ENCODE measurements around the gene RPS5. TPM values are rescaled to one million over a fixed set of nuclear protein-coding genes. Genes with fewer than 3 reads are reported as not detected.

RPS5 gene
- total RNA-seq, 1 experiment from 2014 or later = 1,079 TPM

DNA sequence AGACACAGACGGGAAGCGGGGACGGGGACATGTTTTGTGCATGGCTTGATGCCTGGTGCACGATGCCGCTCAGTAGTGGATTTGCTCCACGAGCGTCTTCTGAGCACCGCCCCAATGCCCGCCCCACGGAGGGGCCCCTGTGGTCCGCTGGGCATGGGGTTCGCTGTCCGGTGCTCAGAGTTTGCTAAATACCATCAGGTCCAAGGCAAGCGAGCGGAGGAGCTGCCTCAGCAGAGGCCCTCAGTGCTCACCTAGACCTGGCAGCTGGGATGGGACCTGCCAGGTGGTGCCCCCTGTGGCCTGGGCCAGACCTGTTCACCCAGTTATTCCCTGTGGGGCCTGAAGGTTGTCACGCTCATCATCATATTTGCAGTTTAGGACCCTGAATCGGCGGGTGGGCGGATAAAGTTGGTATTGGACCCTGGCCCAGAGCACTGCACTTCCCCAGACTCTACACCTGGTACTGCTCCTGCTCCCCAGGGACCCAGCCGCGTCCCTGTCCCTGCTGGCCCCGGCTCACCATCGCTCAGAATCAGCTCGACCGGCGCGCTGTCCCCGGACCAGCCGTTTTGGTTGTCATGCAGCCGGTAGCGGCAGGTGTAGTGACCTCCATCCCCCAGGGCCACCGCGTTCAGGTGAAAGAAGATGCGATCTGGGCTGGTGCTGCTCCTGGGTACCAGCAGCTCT lies 36.1 kb upstream of the RPS5 start:
- no peak overlapping the region for H3K27ac Mint-ChIP-seq (ENCODE audit: unreplicated experiment)
- TF ChIP-seq, protein P1, sequence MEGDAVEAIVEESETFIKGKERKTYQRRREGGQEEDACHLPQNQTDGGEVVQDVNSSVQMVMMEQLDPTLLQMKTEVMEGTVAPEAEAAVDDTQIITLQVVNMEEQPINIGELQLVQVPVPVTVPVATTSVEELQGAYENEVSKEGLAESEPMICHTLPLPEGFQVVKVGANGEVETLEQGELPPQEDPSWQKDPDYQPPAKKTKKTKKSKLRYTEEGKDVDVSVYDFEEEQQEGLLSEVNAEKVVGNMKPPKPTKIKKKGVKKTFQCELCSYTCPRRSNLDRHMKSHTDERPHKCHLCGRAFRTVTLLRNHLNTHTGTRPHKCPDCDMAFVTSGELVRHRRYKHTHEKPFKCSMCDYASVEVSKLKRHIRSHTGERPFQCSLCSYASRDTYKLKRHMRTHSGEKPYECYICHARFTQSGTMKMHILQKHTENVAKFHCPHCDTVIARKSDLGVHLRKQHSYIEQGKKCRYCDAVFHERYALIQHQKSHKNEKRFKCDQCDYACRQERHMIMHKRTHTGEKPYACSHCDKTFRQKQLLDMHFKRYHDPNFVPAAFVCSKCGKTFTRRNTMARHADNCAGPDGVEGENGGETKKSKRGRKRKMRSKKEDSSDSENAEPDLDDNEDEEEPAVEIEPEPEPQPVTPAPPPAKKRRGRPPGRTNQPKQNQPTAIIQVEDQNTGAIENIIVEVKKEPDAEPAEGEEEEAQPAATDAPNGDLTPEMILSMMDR (IDR thresholded peaks at IDR 0.05; ENCODE audit: unreplicated experiment) = no peak
- BruUV-seq (replicated peaks) = no TSS peak
- H3K36me3 Mint-ChIP-seq (ENCODE audit: insufficient read depth, unreplicated experiment) = no peaks in the 10 kb centered on the region
- peaks cover 71% of the 10 kb centered on the region for H3K27me3 Mint-ChIP-seq (ENCODE audit: unreplicated experiment)
- no peaks in the 10 kb centered on the region for H3K9me3 Mint-ChIP-seq (ENCODE audit: low read depth, unreplicated experiment)
- no peak for DNase-seq
- intact Hi-C loops (cut with micrococcal nuclease; ENCODE audit: unreplicated experiment) = no loop called here
- peak overlapping the region; percentile 29 for H3K4me3 Mint-ChIP-seq (ENCODE audit: low read depth, unreplicated experiment)
- CTCF ChIA-PET = no interaction called here
- peaks cover 10% of the 10 kb centered on the region for H3K4me1 Mint-ChIP-seq (ENCODE audit: low read depth, unreplicated experiment)

DNA sequence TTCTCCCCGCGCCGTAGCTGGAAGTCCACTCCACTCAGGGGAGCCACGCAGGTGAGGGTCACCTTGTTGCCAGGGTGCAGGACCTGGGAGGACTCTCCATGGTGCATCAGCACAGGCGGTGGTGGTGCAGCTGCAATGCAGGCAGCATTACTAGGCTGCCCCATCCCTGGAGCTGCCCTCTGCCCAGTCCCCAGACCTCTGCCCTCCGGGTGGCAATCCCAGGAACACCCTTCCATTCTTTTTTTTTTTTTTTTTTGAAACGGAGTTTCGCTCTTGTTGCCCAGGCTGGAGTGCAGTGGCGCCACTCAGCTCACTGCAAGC lies 35.6 kb upstream of the RPS5 start:
- no TSS peak for BruUV-seq (replicated peaks)
- Mint-ChIP-seq H3K36me3 (ENCODE audit: insufficient read depth, unreplicated experiment) (no peaks in the 10 kb centered on the region), H3K4me3 (ENCODE audit: low read depth, unreplicated experiment) (no peak overlapping the region), H3K27ac (ENCODE audit: unreplicated experiment) (no peak overlapping the region), H3K27me3 (ENCODE audit: unreplicated experiment) (peaks cover 65% of the 10 kb centered on the region), H3K4me1 (ENCODE audit: low read depth, unreplicated experiment) (peaks cover 10% of the 10 kb centered on the region), H3K9me3 (ENCODE audit: low read depth, unreplicated experiment) (no peaks in the 10 kb centered on the region)
- TF ChIP-seq, protein P1 (IDR thresholded peaks at IDR 0.05; ENCODE audit: unreplicated experiment) = no peak
- intact Hi-C loops (cut with micrococcal nuclease; ENCODE audit: unreplicated experiment) = no loop called here
- CTCF ChIA-PET = no interaction called here
- no peak for DNase-seq

DNA sequence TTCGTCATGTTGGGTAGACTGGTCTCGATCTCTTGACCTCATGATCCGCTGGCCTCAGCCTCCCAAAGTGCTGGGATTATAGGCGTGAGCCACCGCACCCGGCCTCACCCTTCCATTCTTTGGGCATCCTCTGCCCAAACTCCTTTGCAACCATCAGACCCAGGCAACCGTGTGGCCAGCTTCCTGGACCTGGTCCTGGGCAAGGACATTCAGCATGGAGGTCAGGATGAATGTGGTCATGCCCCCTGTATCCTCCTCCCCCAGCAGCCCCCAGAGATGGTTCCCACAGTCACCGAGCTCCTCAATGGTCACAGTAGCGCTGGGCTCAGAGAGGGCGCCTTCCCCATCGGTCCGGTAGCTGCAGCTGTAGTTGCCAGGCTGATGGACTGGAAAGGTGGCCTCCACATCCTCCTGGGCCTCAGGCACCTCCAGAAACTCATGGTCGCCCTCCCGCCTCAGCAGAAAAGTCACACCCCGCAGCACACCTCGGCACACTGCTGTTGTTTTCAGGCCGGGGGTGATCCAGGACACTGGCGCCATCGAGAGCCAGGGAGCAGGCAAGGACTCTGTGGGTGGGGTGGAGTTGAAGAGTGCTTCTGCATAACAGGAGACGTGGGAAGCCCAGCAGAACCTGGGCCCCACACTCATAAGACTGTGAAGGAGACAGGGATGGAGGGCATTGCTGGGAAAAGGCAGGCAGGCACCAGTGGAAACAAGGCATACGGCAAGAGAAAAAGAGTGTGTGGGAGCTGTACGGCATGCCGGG lies 34.9 kb upstream of the RPS5 start:
- Mint-ChIP-seq H3K9me3 (ENCODE audit: low read depth, unreplicated experiment) (no peaks in the 10 kb centered on the region), H3K27me3 (ENCODE audit: unreplicated experiment) (peaks cover 59% of the 10 kb centered on the region), H3K36me3 (ENCODE audit: insufficient read depth, unreplicated experiment) (no peaks in the 10 kb centered on the region), H3K27ac (ENCODE audit: unreplicated experiment) (no peak overlapping the region), H3K4me3 (ENCODE audit: low read depth, unreplicated experiment) (no peak overlapping the region), H3K4me1 (ENCODE audit: low read depth, unreplicated experiment) (peaks cover 10% of the 10 kb centered on the region)
- intact Hi-C loops (cut with micrococcal nuclease; ENCODE audit: unreplicated experiment) = no loop called here
- no peak for DNase-seq
- TF ChIP-seq, protein P1 (IDR thresholded peaks at IDR 0.05; ENCODE audit: unreplicated experiment) = no peak
- BruUV-seq (replicated peaks) = no TSS peak
- CTCF ChIA-PET = no interaction called here

DNA sequence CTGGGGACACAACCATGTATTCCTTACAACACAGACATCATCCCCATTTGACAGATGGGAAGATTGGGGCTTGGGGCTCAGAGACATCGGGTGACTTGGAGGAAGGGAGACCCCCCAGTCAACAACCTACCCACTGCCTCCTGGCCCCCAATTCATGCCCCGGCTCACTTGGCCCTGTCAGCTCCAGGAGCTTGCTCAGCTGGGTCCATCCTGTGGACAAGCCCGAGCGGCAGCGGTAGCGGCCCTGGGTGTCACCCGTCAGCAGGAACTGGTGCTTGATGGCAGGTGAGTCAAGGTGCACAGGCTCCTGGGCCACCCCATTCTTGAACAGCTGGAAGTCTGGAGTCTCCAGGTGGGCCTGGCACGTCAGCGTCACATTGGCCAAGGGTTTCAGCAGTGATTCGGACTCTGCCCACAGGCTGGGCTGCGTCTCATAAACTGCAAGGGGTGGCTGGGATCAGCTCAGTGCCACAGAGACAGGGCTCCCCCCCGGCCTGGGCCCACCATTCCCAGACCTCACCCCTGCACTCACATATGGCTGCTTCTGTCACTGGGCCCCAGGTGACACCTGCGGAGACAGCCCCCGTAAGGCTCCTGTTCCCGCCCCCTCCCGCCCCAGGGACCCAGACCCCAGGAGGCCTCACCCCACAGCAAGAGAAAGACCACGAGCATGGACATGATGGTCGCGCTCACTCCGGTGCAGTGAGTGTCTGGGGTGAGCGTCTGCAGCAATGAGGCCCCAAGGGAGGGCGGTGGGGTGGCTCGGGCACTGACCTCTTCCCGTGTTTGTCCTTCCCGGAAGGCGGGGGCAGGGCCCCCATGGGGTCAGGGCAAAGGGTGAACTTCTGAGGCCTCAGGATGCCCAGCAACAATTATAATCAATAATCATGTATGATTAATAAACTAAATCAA lies 34.1 kb upstream of the RPS5 start, which contains the start of gene A1BG:
Gene A1BG (minus strand): TSS at position 733 of the 912 bp plus-strand sequence. CDS start 55 bp downstream, at position 678.
- Mint-ChIP-seq H3K4me3 (ENCODE audit: low read depth, unreplicated experiment) (no peak within 1 kb of the TSS), H3K4me1 (ENCODE audit: low read depth, unreplicated experiment) (peaks cover 10% of the 10 kb centered on the region), H3K36me3 (ENCODE audit: insufficient read depth, unreplicated experiment) (no peaks in the 10 kb centered on the region), H3K27me3 (ENCODE audit: unreplicated experiment) (peaks cover 50% of the 10 kb centered on the region), H3K9me3 (ENCODE audit: low read depth, unreplicated experiment) (no peaks in the 10 kb centered on the region), H3K27ac (ENCODE audit: unreplicated experiment) (no peak within 1 kb of the TSS)
- intact Hi-C loops (cut with micrococcal nuclease; ENCODE audit: unreplicated experiment) = no loop called here
- DNase-seq = no peak
- no TSS peak for BruUV-seq (replicated peaks)
- CTCF ChIA-PET = no interaction called here
- TF ChIP-seq, protein P1 (IDR thresholded peaks at IDR 0.05; ENCODE audit: unreplicated experiment) = no peak

All from Calu3 (cell line).